HL-60/S4 treated with phorbol 12-myristate 13-acetate at 8.2 ng/mL for 4 days and 3 days (cell line): Measurements from ENCODE around the gene AQP12A.

Experiments
- in situ Hi-C: fragments of 300-500 bp; cut with MboI; formaldehyde crosslinking; loops from 2 replicates; pipeline ENCODE4 v1.15.0; 2022; ENCODE audit warnings: low sequenced_read_pairs

Gene AQP12A

DNA sequence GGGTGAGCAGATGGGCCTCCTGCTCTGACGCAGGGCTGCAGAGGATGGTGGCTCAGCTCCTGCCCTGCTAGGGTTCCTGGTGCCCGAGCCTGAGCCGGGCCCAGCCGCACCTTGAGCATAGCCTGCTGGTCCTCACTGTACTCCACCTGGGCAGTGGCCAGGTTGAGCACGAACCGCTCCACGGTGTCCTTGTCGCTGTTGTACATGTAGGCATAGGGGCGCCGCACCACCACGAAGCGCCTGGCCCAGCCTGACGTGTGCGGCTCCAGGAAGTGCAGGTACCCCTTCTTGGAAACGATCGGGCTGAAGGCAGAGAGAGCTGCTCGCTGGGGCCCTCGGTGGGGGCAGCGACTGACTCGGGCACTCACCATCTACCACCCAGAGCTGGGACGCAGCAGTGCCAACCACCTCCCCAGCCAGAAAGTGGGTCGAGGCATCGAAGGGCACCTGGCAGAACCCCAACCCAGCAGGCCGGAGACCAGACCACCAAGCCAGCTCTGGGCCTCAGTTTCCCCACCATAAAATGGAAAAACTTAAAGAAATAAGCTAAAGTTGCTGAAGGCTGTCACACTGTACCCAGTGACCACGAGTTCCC lies 27.3 kb downstream of the AQP12A start:
- in situ Hi-C loops, result loop anchor here (25.0 kb wide), 1 partner anchor 207 kb away; no protein-coding TSS in a partner anchor

DNA sequence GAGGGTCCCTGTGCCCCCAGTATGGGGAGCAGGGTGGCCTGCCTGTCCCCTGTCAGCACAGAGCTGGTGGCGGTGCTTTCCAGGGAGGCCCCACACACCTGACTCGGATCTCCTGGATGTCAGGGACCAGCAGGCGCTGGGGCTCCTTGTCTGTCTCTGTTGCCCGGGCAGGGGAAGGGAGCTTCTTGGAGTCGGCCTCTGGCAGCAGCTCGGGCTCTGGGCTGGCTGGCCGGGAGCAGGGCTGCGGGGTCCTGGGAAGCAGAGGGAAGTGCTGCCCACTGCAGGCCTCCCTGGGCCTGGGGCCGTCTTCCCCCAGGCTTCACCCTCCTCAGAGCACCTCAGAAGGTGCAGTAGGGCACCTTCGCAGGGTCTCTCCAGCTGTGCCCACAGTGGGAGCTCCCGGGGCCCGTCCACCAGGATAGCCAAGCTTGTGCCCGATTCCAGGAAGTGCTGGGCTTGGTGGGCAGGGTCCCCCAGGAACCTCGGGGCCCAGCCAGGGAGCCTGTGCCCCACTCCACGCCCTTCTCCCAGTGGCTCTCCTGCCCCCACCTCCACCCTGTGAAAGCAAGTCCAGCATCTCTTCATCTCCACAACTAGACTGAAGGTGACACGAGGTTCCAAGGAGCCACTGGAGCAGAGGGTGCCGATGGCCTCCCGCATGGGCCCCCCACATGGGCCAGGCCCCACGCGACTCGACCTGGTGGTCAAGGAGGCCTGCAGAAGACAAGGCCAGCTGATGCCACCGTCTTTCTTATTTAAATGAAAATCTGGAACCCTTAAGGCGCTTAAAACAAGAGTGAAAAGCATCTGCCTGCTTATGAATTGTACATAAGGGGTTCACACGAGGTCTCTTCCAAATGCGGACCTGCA lies 28.2 kb downstream of the AQP12A start:
- in situ Hi-C loops, result loop anchor here (25.0 kb wide), 1 partner anchor 208 kb away; no protein-coding TSS in a partner anchor

DNA sequence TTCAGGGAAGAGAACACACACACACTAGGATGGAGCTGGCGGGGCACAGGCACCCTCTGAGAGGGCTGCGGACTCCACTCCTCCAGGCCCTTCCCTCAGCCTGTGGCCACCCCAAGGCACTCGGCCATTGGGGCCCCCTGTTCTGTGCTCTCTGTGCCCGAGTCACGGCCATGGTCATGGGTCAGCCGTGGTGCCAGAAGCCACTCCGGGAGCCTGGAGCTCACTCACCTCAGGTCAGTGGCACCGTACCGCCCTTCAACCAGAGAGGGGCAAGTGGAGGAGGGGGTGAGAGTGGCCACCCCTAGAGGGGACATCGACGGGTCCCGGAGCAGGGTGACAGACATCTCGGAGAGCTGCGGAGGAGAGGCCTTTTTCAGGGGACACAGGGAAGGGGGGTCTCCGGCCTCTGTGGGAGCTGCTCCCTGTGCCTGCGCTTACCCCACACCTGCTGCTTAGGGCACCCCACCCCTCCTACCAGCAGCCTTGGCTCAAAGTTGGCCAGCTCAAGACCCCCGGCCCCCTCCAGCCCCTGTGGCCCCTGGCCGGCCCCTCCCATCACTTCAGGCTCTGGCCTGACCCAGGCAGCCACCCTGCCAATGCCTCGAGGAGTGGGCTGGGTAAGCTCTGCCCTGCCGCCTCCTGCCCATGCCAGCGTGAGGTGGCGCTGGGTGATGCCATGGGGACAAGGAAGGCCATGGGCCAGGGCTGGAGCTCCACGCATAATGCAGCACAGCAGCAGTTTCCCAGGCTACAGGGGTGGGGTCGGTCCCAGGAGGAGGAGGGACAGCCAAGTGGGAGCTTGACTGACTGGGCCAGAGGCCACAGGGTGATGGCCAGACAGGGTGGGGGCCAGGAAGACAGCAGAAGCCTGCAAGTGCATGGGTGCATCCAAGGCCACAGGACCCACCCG lies 29.3 kb downstream of the AQP12A start:
- in situ Hi-C loops, result loop anchor here (25.0 kb wide), 1 partner anchor 209 kb away; no protein-coding TSS in a partner anchor

DNA sequence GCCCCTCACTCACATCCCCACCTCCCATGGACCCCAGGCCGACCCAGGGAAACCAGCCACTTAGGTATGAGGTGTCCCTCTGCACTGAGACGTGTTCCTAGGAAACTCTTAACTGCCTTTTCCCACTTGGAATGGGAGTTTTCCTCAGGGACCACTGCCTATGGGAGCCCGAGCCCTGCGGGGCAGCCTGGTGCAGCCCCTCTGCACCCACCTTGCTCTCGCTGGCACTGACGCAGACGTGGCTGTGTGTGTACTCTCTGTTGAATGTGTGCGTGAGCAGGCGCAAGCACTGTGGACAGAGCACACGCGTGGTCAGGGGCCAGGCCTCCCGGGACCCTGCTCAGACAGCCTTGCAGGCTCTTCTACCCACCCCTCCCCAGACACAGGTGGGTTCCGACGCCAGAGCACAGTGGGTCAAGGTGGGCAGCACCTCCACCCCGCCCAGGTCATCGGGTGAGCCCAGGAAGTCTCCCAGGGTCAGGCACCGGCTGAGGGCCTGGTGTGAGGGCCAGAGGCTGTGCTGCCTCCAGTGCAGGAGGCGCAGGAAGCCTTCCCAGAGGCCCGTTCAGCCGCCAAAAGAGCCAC lies 30.0 kb downstream of the AQP12A start:
- in situ Hi-C loops, result loop anchor here (25.0 kb wide), 1 partner anchor 209 kb away; no protein-coding TSS in a partner anchor

DNA sequence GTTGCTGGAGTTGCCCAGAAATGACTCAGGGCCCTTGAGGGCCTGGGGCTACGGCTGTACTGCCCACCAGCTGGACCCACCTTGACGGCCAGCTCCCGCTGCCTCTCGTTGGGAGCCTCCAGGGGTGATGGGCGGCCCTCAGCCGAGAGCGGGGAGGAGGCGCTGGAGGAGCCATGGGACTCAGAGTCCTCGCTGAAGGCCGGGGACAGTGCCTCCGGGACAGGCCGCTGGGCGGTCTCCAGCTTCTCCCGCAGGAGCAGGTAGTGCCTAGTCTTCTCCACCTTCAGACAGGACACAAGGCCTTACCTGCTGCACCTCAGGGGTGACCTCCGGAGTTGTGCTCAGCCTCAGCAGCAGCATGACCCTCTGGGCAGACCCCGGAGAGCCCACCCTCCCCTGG lies 30.7 kb downstream of the AQP12A start:
- in situ Hi-C loops, result loop anchor here (25.0 kb wide), 1 partner anchor 210 kb away; no protein-coding TSS in a partner anchor

DNA sequence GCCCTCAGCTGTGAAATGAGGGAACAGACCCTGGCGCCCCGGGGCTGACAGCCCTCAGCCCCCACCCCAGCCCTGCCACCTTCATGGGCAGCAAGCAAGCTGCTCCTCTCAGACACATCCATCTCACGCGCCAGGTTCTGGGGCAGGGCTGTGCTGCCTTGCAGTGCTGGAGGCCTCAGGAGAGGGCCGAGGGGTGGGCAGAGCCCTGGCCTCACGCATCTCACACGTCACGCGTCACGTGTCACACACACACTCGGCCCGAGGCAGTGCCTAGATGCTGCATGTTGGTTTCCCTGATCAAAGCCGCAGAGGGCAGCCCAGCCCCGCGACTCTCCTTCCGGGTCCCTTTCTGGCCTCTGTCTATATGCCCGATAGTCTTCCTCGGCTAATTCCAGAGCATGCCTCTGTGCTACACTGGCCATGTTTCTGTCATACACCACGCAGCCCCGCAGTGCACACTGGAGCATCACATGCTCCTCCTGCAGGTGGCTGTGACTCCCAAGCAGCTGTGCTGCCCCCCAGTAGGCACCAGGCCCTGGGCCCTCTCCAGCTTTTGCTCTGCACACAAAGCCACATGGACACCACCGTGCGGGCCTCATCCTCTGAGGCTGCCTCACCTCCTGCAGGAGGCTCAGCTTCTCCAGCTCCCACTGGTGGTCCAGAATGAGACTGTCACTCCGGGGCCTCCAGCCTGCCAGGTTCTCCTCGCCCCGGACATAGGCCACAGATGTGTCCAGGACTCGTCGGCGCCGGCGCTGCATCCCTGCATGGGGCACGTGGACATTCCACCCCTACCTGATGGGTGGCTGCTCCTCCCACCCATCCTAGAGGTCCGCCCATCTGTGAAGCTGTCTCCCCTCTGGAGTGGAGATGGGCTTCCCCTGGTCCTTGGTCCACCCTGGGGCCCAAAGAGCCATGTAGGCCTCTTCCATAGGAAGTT lies 31.4 kb downstream of the AQP12A start:
- in situ Hi-C loops, result loop anchor here (25.0 kb wide), 1 partner anchor 211 kb away; no protein-coding TSS in a partner anchor

DNA sequence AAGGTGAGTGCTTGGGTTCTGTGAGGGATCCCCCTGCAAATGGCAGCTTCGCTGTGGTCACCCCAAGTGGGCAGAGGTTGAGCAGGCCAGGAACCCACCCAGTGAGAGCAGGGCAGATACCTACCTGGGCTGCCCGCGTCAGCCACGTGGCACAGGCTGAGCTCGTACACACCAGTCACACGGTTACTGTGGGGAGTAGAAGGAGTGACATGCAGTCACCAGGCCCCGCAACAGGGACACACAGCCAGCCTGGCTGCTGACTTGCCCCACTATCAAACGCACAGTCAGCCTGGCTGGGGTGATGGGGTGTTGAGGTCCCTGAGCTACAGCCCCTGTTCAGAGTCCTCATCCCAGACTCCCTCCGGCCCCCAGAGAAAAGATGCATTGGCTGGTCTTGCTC lies 32.2 kb downstream of the AQP12A start:
- in situ Hi-C loops, result loop anchor here (25.0 kb wide), 1 partner anchor 212 kb away; no protein-coding TSS in a partner anchor

DNA sequence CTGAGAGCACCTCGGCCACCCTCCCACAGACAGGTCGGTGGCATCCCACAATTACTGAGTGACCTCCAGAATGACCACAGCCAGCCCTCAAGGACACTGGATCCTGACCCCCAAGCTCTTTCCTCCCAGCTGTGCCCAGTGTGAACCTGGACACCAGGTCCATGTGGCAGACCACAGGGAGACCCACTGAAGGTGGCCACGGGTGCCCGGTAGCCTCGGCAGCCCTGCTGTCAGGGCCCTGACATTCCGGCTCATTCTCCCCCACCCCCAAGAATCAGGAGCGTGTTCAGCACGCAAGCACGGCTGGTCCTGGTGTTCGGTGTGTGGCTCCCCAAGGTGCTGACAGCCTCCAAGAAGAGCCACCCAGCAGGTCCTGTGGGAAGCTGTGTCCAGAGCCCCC lies 32.8 kb downstream of the AQP12A start:
- in situ Hi-C loops, result loop anchor here (25.0 kb wide), 1 partner anchor 212 kb away; no protein-coding TSS in a partner anchor

DNA sequence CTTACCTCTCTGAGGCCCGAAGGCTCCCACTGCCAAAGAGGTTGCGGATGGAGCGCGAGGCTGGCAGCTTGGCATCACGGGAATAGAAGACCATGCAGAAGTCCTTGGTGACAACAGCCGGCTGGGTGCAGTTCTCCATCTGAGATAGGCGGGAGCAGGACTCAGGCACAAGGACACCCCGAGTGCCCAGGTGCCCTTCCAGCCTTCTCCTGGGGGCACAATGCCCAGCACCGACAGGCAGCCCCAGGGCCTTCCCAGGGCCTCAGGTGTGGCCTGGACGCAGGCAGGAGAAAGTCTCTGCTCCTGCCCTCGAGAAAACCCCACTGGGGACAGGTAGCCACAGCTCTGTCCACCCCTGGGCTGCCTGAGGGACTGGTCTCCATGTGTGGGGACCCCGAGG lies 33.6 kb downstream of the AQP12A start:
- in situ Hi-C loops, result no loop called here

DNA sequence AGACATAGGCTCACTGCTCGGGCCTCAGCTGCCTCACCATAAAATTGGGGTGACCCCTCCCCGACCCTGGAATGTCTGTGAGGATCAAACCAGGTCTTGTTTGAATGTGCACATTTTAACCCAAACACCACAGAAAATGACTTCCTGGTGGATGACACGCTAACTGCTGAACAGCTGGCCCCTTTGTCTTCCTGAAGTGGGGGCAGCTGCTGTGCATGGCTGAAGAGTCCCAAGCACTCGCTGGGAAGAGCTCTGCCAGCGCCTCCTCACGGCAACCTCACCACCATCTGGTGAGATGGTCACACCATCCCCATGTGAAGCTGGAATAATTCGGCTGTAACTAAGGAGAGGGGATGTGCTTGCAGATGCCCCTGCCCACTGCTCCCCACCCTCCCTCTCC lies 34.0 kb downstream of the AQP12A start:
- in situ Hi-C loops, result no loop called here

DNA sequence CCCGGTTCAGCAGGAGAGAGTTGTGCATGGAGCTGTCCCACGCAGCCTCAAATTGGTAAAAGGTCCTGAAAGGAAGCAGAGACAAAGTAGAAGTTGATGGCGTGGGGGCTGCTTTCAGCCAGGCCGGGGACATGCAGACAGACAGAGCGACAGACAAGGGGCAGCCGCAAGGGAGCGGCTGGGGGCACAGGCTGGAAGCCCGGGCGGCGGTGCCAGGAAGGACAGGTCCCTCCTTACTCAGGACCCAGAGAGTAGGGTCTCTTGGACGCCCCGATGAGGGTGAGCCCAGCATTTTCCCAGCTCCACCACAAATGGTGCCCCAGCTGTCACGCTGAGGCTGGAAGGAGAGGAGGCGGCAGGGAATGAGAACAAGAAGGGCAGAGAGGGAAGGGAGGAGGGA lies 35.2 kb downstream of the AQP12A start:
- in situ Hi-C loops, result no loop called here

DNA sequence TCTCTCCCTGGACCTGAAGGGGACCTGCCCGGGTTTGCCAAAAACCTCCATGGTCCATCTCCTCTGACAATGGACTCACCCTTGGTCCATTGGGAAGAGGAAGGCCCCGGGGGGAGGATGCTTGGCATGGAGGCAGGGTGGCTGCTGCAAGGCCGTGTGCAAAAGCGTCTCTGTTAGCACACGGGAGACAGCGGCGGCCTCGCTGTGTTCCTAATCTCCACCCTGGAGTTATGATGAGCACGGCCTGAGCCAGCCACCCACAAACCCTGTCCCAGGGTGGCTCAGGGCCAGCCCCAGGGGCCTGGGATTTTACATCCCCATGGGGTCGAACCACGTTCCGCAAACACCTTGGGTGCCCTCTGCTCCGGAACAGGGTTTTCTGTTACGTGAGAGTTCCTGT lies 35.8 kb downstream of the AQP12A start:
- in situ Hi-C loops, result no loop called here

DNA sequence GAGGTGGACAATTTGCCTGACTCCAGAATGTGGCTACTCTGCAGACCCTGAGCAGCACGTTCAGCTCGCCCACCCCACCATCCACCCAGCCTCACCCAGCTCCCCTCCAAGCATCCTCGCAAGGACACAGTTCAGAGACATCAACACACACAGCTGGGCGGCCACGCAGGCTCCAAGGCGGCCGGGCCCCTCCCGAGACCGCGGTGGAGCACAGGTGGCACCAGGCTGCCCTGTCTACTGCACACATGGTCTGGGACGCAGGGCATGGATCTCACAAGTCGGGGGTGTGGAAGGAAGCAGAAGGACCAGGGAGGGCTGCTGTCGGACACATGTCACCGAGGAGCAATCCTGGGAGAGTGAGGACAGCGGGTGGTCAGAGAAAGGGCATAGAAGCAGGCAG lies 36.2 kb downstream of the AQP12A start:
- in situ Hi-C loops, result no loop called here

DNA sequence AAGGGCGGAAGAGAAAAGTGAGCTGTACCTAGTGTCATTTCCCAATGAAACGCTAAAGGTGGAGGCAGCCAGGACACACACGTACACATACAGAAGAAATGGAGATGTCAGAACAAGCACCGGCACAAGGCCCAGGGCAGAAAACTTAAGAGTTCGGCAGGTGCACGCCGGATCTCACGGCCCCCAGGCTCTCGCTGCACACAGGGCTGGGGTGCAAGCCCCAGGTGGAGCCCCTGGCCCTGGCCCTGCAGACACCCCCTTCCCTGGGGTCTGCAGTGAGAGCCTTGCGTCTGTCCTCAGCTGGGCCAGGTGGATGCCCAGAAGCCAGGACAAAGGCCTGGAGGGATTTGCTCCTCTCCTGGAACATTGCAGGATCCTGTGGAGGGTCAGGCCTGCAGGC lies 36.7 kb downstream of the AQP12A start:
- in situ Hi-C loops, result no loop called here

DNA sequence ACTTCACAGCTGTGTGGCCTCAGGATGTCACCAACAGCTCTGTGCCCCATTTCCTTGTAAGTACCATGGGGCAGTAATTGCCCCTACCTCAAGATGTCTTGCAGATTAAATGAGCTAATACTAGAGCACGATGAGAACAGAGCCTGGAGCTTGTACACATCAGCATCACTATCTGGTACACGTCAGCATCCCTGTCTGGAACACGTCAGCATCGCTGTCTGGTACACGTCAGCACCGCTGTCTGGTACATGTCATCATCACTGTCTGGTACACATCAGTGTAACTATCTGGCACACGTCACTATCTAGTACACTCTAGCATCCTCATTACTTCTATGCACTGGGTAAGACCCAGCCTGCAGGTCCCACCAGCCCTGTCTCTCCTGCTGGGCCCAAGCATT lies 37.2 kb downstream of the AQP12A start:
- in situ Hi-C loops, result no loop called here

DNA sequence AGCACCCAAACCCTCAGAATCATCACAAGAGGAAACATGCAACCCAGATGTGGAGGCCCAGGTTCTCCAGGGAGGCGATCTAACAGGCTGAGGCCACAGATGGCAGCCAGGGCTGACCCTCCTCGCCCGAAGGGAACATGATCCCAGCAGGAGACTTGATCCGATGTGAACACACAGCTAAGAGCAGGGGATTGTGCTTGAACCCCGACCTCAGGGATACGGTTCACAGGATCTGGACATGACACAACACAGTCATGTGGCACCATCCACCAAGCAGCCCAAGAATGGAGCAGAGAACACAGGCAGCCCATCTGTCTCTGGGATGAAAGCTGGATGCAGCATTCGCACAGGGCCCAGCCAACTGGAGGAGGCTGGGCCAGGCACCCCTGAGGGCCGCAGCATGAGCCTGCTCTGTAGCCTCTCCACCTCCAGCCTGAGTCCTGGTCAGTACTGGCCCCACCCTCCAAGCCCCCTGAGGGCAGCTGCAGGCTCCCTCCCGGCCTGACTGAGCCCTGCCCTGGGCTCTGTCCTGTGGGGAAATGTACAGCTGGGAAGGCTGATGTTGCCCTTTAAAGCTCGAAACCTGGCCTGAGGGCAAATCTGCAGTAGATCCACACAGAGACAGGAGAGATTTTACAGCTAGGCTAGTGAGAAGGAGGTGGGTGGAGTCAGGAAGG lies 39.0 kb downstream of the AQP12A start:
- in situ Hi-C loops, result no loop called here

DNA sequence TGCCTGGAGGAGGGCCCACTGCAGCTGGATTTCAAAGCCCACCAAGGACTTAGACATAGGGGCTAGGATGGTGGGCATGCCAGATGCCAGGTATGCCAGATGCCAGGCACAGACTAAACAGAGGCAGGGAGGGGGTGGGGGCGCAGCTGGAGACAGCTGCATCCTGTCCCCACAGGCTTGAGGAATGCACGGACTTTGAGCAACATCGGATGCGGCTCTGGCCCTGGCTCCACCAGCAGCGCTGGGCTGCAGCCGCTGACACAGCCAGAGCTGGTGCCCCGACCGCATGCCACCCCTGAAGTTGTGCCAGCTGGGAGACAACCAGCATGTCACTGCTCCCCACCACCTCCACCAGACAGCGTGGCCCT lies 39.5 kb downstream of the AQP12A start:
- in situ Hi-C loops, result no loop called here

DNA sequence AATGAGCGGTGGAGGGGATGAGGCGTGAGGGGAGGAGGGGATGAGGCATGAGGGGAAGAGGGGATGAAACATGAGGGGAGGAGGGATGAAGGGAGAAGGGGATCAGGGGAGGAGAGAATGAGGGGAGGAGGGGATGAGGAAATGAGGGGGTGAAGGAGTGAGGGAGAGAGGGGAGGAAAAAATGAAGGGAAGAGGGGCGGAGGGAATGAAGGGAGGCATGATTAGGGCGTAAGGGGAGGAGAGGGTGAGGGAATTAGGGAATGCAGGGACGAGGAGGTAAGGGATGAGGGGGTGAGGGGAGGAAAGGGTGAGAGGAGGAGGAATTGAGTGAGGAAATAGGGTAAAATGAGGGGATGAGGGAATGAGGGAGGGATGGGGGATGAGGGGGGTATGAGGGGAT lies 40.5 kb downstream of the AQP12A start:
- in situ Hi-C loops, result no loop called here
